HG03097 (cell line): ENCODE results near the gene TYRO3.
A peak's percentile ranks its signal among the peaks of the same experiment; 100 is the strongest.
"Not testable (repeated sequence)": the region's sequence is repeated elsewhere in the genome, so short reads cannot be mapped to it uniquely, and the experiment has no call there.

Experiments
- ATAC-seq: cut with Tn5 transposase; IDR thresholded peaks from one replicate; pipeline ENCODE4 v1.9.1; 2021; ENCODE audit not compliant: unreplicated experiment, low FRiP score

Gene TYRO3

GRCh38 chr15:41553731-41554130 is 5.3 kb upstream of the TYRO3 start:
- ATAC-seq: no peak

GRCh38 chr15:41554343-41554742 is 4.7 kb upstream of the TYRO3 start:
- no peak for ATAC-seq

GRCh38 chr15:41554915-41555314 is 4.1 kb upstream of the TYRO3 start:
- ATAC-seq: no peak

GRCh38 chr15:41556677-41557076 is 2.3 kb upstream of the TYRO3 start:
- no peak for ATAC-seq

- ATAC-seq: peak; percentile 68
Observed at GRCh38 chr15:41557673-41558399, 1.2 kb upstream of the TYRO3 start.

GRCh38 chr15:41559239-41559782 is 299 bp downstream of the TYRO3 start:
- no peak for ATAC-seq

- no peak for ATAC-seq
Observed at GRCh38 chr15:41560572-41560874, 1.5 kb downstream of the TYRO3 start.

- no peak for ATAC-seq
Observed at GRCh38 chr15:41561104-41561776, 2.2 kb downstream of the TYRO3 start.

- ATAC-seq: no peak
Observed at GRCh38 chr15:41561777-41562145, 2.7 kb downstream of the TYRO3 start.

GRCh38 chr15:41562244-41562643 is 3.2 kb downstream of the TYRO3 start:
- no peak for ATAC-seq

- no peak for ATAC-seq
Observed at GRCh38 chr15:41562784-41563198, 3.8 kb downstream of the TYRO3 start.

- no peak for ATAC-seq
Observed at GRCh38 chr15:41564286-41564959, 5.4 kb downstream of the TYRO3 start.

GRCh38 chr15:41564960-41565502 is 6.0 kb downstream of the TYRO3 start:
- ATAC-seq: no peak

- no peak for ATAC-seq
Observed at GRCh38 chr15:41565702-41566101, 6.7 kb downstream of the TYRO3 start.

- ATAC-seq: no peak
Observed at GRCh38 chr15:41566121-41566885, 7.3 kb downstream of the TYRO3 start.

- no peak for ATAC-seq
Observed at GRCh38 chr15:41567261-41567660, 8.2 kb downstream of the TYRO3 start.

GRCh38 chr15:41567862-41568261 is 8.8 kb downstream of the TYRO3 start:
- ATAC-seq: no peak

GRCh38 chr15:41568350-41569017 is 9.5 kb downstream of the TYRO3 start:
- no peak for ATAC-seq

- not testable (repeated sequence) for ATAC-seq
Observed at GRCh38 chr15:41569232-41569631, 10.2 kb downstream of the TYRO3 start.

GRCh38 chr15:41570764-41571163 is 11.8 kb downstream of the TYRO3 start:
- no peak for ATAC-seq
